AG09309 (cell line): ENCODE measurements around the gene TMPO.

Experiments
- DNase-seq: peaks from one replicate; pipeline ENCODE4 v3.0.0-alpha.2; 2010; ENCODE audit warnings: low read depth
- H3K4me3 ChIP-seq: 2 replicates; pipeline ENCODE4 v1.5.1; 2011; ENCODE audit warnings: mild to moderate bottlenecking, low read depth, low read length, moderate library complexity; ENCODE audit not compliant: control insufficient read depth
- TF ChIP-seq, protein P1 (sequence below): IDR thresholded peaks from 2 replicates; pipeline ENCODE4 v1.5.1; 2011; ENCODE audit warnings: mild to moderate bottlenecking, low read depth, low read length, inconsistent platforms; ENCODE audit not compliant: insufficient read depth, control insufficient read depth; ENCODE audit errors: missing control alignments

The TMPO gene, protein sequence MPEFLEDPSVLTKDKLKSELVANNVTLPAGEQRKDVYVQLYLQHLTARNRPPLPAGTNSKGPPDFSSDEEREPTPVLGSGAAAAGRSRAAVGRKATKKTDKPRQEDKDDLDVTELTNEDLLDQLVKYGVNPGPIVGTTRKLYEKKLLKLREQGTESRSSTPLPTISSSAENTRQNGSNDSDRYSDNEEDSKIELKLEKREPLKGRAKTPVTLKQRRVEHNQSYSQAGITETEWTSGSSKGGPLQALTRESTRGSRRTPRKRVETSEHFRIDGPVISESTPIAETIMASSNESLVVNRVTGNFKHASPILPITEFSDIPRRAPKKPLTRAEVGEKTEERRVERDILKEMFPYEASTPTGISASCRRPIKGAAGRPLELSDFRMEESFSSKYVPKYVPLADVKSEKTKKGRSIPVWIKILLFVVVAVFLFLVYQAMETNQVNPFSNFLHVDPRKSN

DNA sequence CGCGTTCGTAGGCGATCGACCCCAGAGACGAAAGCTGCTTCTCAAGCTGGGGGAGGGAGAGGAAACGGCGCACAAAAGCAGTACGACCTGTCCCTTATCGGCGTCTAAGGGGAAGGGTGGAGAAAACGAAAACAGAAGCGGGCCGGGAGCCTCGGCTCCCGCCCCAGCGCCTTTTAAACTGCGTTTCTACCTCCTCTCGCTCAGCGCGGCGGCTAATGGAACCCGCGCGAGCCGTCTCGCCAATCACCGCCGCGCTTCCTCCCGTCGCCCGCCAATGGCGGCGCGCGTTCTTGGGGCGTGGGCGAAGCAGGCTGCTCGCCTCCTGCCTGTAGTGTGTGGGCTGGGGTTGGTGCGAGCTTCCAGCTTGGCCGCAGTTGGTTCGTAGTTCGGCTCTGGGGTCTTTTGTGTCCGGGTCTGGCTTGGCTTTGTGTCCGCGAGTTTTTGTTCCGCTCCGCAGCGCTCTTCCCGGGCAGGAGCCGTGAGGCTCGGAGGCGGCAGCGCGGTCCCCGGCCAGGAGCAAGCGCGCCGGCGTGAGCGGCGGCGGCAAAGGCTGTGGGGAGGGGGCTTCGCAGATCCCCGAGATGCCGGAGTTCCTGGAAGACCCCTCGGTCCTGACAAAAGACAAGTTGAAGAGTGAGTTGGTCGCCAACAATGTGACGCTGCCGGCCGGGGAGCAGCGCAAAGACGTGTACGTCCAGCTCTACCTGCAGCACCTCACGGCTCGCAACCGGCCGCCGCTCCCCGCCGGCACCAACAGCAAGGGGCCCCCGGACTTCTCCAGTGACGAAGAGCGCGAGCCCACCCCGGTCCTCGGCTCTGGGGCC is at the start of gene TMPO:
TSS of gene TMPO (plus strand) at position 304 of the 824 bp plus-strand sequence. CDS start at position 582, 278 bp downstream.
- peak within 1 kb of the TSS; percentile 79 for H3K4me3 ChIP-seq
- DNase-seq: peak; percentile 44
- TF ChIP-seq, protein P1, sequence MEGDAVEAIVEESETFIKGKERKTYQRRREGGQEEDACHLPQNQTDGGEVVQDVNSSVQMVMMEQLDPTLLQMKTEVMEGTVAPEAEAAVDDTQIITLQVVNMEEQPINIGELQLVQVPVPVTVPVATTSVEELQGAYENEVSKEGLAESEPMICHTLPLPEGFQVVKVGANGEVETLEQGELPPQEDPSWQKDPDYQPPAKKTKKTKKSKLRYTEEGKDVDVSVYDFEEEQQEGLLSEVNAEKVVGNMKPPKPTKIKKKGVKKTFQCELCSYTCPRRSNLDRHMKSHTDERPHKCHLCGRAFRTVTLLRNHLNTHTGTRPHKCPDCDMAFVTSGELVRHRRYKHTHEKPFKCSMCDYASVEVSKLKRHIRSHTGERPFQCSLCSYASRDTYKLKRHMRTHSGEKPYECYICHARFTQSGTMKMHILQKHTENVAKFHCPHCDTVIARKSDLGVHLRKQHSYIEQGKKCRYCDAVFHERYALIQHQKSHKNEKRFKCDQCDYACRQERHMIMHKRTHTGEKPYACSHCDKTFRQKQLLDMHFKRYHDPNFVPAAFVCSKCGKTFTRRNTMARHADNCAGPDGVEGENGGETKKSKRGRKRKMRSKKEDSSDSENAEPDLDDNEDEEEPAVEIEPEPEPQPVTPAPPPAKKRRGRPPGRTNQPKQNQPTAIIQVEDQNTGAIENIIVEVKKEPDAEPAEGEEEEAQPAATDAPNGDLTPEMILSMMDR: no peak

DNA sequence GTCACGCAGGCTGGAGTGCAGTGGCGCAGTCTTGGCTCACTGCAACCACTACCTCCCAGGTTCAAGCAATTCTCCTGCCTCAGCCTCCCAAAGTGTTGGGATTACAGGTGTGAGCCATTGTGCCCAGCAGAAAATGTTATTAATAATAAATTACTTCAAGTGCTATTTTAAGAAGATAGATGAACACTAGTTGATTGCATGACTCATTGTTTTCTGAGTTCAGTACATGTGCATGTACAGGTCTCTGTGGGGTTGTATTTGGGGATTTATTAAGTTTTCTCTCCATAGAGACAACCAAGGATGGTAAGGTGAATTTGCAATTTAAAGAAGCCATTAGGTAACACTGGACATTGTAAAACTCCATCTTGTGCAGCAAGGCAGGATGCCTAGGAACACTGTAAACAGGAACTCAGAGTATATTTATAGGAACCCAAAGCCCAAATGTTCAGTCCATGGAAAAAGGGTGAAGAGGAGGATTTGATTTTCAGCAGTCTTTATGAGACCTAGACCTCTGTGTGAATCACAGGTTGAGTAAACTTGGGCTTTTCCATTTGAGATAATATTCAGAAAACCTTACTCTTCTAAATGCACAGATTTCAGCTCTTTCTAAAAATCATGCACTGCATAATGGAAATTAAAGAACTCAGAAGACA is 49.3 kb upstream of the TMPO start:
- TF ChIP-seq, protein P1: no peak
- no peak overlapping the region for H3K4me3 ChIP-seq
- DNase-seq: no peak

DNA sequence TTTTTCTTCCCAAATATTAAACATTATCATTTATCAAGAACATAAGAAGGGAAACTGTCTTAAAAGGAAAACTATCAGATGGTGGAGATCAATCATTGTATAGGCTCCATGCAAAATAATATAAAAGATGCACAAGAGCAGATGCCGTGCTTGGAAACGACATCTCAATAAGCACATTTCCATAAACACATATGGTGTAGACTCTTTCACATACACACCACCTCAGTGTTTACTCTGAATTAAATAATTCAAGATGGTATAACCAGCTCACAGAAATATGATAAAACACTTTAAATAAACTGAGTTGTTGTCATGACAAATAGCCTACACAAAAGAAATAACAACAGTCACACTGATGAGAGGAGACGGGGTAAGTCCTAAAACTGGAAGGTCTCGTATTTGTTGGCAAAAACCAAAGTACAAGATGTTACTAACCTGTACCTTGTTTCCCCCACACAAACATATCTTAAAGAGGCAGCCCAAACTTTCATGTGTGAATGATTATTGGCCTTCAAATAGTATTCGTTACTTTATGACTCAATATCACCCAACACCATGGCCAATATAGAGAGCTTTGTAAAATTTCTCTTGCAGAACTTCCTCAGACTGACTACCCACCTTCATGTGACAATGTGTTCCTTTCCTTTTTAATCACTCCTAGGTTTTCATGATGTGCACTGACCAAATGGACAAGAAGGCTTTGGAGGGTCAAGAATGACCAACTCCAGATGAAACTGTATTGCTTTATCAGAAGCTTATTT is 48.6 kb upstream of the TMPO start:
- no peak for DNase-seq
- TF ChIP-seq, protein P1: no peak

DNA sequence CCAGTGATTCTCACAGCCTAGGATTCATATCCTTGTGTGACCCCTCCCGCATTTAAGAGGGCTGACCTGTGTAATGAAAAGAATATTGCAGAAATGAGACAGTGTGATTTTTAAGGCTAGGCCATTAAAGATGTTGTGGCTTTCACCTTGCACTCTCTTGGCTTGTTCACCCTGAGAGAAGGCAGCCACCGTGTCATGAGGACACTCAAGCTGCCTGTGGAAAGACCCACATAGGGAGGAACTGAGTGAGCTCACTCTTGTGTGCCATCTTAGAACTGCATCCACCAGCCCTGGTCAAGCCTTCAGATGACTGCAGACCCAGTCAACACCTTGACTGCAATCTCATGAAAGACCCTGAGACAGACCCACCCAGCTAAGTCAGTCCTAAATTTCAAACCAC is 46.3 kb upstream of the TMPO start:
- no peak overlapping the region for H3K4me3 ChIP-seq
- no peak for DNase-seq

More for the DNA sequence above, 48.6 kb upstream of the TMPO start:
- no peak overlapping the region for H3K4me3 ChIP-seq

DNA sequence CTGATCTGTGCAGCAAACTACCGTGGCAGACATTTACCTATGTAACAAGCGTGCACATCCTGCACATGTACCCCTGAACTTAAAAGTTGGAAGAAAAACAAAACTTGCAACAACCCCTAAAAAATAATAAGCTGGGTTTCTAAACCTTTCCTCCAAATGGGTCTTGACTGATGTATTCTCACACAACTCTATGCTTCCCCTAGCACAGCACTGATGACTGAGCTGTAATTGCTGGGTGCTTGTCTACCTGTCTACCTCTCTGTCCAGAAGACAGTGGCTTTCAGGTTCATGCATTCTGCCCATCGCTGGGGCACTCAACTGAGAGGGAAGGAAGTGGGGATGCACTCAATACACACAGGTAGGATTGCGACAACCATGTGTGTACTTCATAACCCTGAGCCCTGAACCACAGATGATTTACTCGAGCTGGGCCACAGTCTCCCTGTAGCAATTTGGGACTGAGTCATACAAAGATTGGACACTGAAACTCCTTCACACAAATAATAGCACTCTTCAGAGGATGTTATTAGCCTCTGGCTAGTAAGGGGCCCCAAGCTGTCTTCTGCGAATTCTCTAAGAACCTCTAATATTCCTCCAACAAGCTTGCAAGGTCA is 44.8 kb upstream of the TMPO start:
- TF ChIP-seq, protein P1: no peak
- H3K4me3 ChIP-seq: no peak overlapping the region
- DNase-seq: no peak

More for the DNA sequence above, 46.3 kb upstream of the TMPO start:
- TF ChIP-seq, protein P1: no peak
